Ascending aorta (tissue), 2 donors: ENCODE measurements around the gene CAMSAP1. TPM values are rescaled to one million over a fixed set of nuclear protein-coding genes. Genes with fewer than 3 reads are reported as not detected.

Experiments
- DNase-seq, 2 donors: peaks; one replicate each; pipeline ENCODE4 v3.0.0-alpha.2; 2019; ENCODE audit warnings: low spot score in 2 of 2
- H3K27ac ChIP-seq, 2 donors: fragments of 200-600 bp; sonication (generic); one replicate each; pipeline ENCODE4 v1.5.1; 2016 to 2017; ENCODE audit warnings: mild to moderate bottlenecking in 1 of 2
- H3K27me3 ChIP-seq: fragments of 200-600 bp; sonication (generic); one replicate; pipeline ENCODE4 v1.5.1; 2017
- H3K36me3 ChIP-seq, 2 donors: fragments of 200-600 bp; sonication (generic); one replicate each; pipeline ENCODE4 v1.5.1; 2016
- H3K4me1 ChIP-seq, 2 donors: fragments of 200-600 bp; sonication (generic); one replicate each; pipeline ENCODE4 v1.5.1; 2016 to 2017; ENCODE audit warnings: mild to moderate bottlenecking in 1 of 2
- H3K4me3 ChIP-seq, 2 donors: fragments of 200-600 bp; sonication (generic); one replicate each; pipeline ENCODE4 v1.5.1; 2016 to 2017; ENCODE audit warnings: mild to moderate bottlenecking in 1 of 2
- H3K9me3 ChIP-seq, 2 donors: fragments of 200-600 bp; sonication (generic); one replicate each; pipeline ENCODE4 v1.5.1; 2016
- intact Hi-C: fragments of 100-400 bp; cut with DNase I; formaldehyde crosslinking; loops from one replicate; pipeline ENCODE4 v1.15.1; 2023
- total RNA-seq: library from RNA; depleted of rRNA; stranded (reverse); fragments of >200 nt; gene quantifications from one replicate; pipeline ENCODE4 v1.1.0, GENCODE V29; 2016
- TF ChIP-seq, protein P1 (sequence below), 3 experiments: fragments of 200-600 bp in 2 of 3; fragments of 450-650 bp in 1 of 3; sonication (generic) in 2 of 3; IDR thresholded peaks; one replicate each; pipeline ENCODE4 v1.5.1; 2016 to 2019; ENCODE audit warnings: antibody characterized with exemption in 3 of 3, mild to moderate bottlenecking in 1 of 3, moderate library complexity in 1 of 3

The CAMSAP1 gene
- total RNA-seq, 1 donor from 2014 or later: 10.1 TPM

DNA sequence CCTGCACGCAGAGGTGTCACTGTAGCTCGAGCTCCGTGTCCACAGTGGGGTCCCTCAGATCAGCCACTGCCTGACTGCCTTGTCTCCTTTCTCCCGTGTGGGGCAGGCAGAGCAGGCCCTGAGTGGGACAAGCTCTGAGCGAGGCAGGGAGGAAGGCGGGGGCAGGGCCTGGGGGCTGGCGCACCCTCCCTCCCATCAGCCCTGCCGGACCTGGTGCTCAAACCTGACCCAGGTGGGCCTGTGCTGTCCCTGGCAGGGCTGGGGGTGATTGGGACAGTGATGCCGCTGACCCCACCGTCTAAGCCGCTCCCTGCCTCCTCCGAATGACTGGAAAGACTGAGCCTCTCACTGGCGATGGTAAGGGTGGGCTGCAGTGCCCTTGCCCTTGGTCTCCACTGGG is 144.4 kb downstream of the CAMSAP1 start:
- Histone ChIP-seq H3K36me3 (no peaks in the 10 kb centered on the region), H3K27ac (no peak overlapping the region), H3K4me3 (no peak overlapping the region), H3K4me1 (no peaks in the 10 kb centered on the region), H3K27me3 (no peaks in the 10 kb centered on the region), H3K9me3 (peaks cover 9 to 19% of the 10 kb centered on the region in 2 donors)
- DNase-seq: no peak
- intact Hi-C loops: no loop called here
- TF ChIP-seq, protein P1, sequence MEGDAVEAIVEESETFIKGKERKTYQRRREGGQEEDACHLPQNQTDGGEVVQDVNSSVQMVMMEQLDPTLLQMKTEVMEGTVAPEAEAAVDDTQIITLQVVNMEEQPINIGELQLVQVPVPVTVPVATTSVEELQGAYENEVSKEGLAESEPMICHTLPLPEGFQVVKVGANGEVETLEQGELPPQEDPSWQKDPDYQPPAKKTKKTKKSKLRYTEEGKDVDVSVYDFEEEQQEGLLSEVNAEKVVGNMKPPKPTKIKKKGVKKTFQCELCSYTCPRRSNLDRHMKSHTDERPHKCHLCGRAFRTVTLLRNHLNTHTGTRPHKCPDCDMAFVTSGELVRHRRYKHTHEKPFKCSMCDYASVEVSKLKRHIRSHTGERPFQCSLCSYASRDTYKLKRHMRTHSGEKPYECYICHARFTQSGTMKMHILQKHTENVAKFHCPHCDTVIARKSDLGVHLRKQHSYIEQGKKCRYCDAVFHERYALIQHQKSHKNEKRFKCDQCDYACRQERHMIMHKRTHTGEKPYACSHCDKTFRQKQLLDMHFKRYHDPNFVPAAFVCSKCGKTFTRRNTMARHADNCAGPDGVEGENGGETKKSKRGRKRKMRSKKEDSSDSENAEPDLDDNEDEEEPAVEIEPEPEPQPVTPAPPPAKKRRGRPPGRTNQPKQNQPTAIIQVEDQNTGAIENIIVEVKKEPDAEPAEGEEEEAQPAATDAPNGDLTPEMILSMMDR (IDR thresholded peaks at IDR 0.05): no peak

DNA sequence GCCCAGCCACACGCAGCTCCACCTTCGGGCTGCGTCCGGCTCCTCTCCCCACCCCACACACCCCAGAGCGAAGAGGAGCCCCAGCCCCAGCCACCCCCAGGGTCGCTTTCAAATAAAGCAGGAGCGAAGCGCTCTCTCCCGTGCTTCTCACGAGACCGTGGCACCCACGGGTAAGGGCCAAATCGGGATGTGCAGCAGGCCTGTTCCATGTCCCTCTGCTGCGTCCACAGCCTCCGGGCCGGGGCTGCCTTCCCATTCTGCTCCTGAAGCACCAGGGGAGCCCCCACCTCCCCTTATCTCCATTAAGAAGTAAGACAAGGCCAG is 145.5 kb downstream of the CAMSAP1 start:
- intact Hi-C loops: no loop called here
- H3K4me1 ChIP-seq: no peaks in the 10 kb centered on the region
- peaks cover 9 to 15% of the 10 kb centered on the region in 2 donors for H3K9me3 ChIP-seq
- H3K36me3 ChIP-seq: no peaks in the 10 kb centered on the region
- H3K27ac ChIP-seq: no peak overlapping the region
- DNase-seq: no peak
- H3K27me3 ChIP-seq: no peaks in the 10 kb centered on the region
- TF ChIP-seq, protein P1 (IDR thresholded peaks at IDR 0.05): no peak
- H3K4me3 ChIP-seq: no peak overlapping the region

DNA sequence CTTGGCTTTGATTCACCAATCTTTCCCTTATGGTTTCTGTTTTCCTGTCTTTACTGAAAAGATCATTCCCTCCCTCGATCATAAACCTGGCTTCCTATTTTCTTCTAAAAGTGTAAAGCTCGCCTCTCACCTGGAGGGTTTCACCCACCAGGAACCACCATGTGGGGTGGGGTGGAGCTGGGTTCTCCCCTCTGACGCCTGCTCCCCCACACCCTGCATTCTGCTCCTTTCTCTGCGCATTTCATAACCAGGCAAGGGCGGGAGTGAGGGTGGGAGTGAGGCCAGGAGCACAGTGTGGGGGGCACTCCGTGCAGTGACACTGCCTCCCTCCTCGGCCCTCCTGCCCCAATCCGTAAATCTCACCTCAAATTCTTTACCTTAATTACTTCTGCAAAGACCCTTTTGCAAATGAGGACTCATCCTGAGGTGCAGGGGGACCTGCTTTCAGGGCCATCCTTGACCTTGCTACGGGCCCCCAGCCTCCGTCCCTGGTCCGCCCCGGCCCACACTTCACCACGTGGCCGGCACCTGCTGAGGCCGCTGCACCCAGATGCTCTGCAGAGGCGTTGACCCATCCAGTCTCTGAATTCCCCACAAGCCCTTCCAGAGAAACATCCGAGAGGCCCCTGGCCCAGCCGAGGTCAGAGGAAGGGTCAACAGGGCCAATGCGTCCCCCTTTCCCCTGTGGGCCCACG is 146.0 kb downstream of the CAMSAP1 start:
- peaks cover 8 to 11% of the 10 kb centered on the region in 2 donors for H3K9me3 ChIP-seq
- intact Hi-C loops: no loop called here
- TF ChIP-seq, protein P1 (IDR thresholded peaks at IDR 0.05): no peak

DNA sequence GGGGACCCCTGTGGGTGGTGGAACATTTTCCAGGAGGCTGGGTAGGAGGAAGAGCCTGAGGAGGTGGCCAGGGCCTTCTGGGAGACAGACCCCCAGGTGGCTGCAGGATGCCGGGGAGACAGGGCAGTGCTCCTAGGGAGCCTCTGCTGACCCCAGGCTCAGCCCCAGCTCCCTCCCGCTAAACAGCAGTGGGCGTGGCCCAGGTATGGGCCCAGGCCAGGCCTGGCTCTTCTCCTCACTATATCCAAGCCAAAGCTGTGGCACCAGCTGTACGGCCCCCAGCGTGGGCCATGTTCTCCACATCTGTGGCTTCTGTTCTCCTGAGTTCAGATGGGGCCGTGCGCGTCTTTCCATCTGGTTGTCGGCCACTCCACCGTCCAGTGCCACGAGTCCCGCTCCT is 146.9 kb downstream of the CAMSAP1 start:
- H3K36me3 ChIP-seq: no peaks in the 10 kb centered on the region
- H3K27me3 ChIP-seq: no peaks in the 10 kb centered on the region
- intact Hi-C loops: no loop called here
- TF ChIP-seq, protein P1 (IDR thresholded peaks at IDR 0.05): no peak
- H3K4me3 ChIP-seq: no peak overlapping the region
- DNase-seq: no peak
- H3K9me3 ChIP-seq: peaks cover 0 to 9% of the 10 kb centered on the region in 2 donors
- no peak overlapping the region for H3K27ac ChIP-seq
- H3K4me1 ChIP-seq: no peaks in the 10 kb centered on the region

More for the DNA sequence above, 146.0 kb downstream of the CAMSAP1 start:
- Histone ChIP-seq H3K4me3 (no peak overlapping the region), H3K27me3 (no peaks in the 10 kb centered on the region), H3K36me3 (no peaks in the 10 kb centered on the region), H3K4me1 (no peaks in the 10 kb centered on the region), H3K27ac (no peak overlapping the region)
- no peak for DNase-seq

GRCh38 chr9:135759676-135760300 is 147.6 kb downstream of the CAMSAP1 start:
- Histone ChIP-seq H3K36me3 (no peaks in the 10 kb centered on the region), H3K4me3 (no peak overlapping the region), H3K27ac (no peak overlapping the region), H3K9me3 (peaks cover 0 to 9% of the 10 kb centered on the region in 2 donors), H3K27me3 (no peaks in the 10 kb centered on the region), H3K4me1 (no peaks in the 10 kb centered on the region)
- intact Hi-C loops: no loop called here
- no peak for DNase-seq
- TF ChIP-seq, protein P1 (IDR thresholded peaks at IDR 0.05): no peak
